Ascending aorta (tissue), 2 donors: Measurements from ENCODE around the gene LYL1. TPM values are rescaled to one million over a fixed set of nuclear protein-coding genes. Genes with fewer than 3 reads are reported as not detected.

Source experiments
- DNase-seq, 2 donors: peaks; one replicate each; pipeline ENCODE4 v3.0.0-alpha.2; 2019; ENCODE audit warnings: low spot score in 2 of 2
- H3K27ac ChIP-seq, 2 donors: fragments of 200-600 bp; sonication (generic); one replicate each; pipeline ENCODE4 v1.5.1; 2016 to 2017; ENCODE audit warnings: mild to moderate bottlenecking in 1 of 2
- H3K27me3 ChIP-seq: fragments of 200-600 bp; sonication (generic); one replicate; pipeline ENCODE4 v1.5.1; 2017
- H3K36me3 ChIP-seq, 2 donors: fragments of 200-600 bp; sonication (generic); one replicate each; pipeline ENCODE4 v1.5.1; 2016
- H3K4me1 ChIP-seq, 2 donors: fragments of 200-600 bp; sonication (generic); one replicate each; pipeline ENCODE4 v1.5.1; 2016 to 2017; ENCODE audit warnings: mild to moderate bottlenecking in 1 of 2
- H3K4me3 ChIP-seq, 2 donors: fragments of 200-600 bp; sonication (generic); one replicate each; pipeline ENCODE4 v1.5.1; 2016 to 2017; ENCODE audit warnings: mild to moderate bottlenecking in 1 of 2
- H3K9me3 ChIP-seq, 2 donors: fragments of 200-600 bp; sonication (generic); one replicate each; pipeline ENCODE4 v1.5.1; 2016
- intact Hi-C: fragments of 100-400 bp; cut with DNase I; formaldehyde crosslinking; loops from one replicate; pipeline ENCODE4 v1.15.1; 2023
- total RNA-seq: library from RNA; depleted of rRNA; stranded (reverse); fragments of >200 nt; gene quantifications from one replicate; pipeline ENCODE4 v1.1.0, GENCODE V29; 2016
- TF ChIP-seq, protein P1 (sequence below), 3 experiments: fragments of 200-600 bp in 2 of 3; fragments of 450-650 bp in 1 of 3; sonication (generic) in 2 of 3; IDR thresholded peaks; one replicate each; pipeline ENCODE4 v1.5.1; 2016 to 2019; ENCODE audit warnings: antibody characterized with exemption in 3 of 3, mild to moderate bottlenecking in 1 of 3, moderate library complexity in 1 of 3

Gene LYL1
- total RNA-seq, 1 donor from 2014 or later: 46.7 TPM

DNA sequence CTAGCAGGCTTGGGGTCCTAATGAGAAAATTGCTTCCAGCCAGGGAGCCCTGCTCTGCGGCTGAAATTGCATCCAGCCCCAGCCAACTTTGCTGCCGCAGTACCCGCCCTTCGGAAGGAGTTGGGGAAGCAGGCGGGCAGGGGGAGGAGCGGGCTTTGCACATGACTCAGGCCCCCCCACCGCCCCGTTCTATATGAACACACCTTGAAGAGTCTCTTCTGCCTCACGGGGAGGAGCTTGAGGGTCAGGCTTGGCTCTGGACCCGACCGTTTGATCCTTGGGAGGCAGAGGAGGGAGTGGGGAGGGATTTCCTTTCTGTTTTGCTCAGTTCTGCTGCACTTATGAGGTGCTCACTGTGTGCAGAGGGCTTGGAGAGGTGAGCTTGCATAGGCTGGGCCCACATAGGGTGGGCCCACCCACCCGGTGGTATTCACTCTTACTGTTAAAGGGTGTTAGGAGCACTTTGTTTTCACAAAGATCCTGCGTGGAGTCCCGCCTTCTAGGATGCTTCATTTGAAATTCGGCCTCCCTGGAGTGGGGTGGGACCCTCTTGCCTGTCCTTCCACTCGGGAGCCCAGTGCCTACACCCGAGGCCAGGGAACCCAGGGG lies 46.5 kb downstream of the LYL1 start:
- H3K9me3 ChIP-seq: no peaks in the 10 kb centered on the region
- intact Hi-C loops: no loop called here
- H3K27ac ChIP-seq: peak overlapping the region; percentile 99
- H3K4me3 ChIP-seq: peak overlapping the region in 1 of 2 donors; percentile 53
- no peaks in the 10 kb centered on the region for H3K36me3 ChIP-seq
- no peaks in the 10 kb centered on the region for H3K27me3 ChIP-seq
- TF ChIP-seq, protein P1, sequence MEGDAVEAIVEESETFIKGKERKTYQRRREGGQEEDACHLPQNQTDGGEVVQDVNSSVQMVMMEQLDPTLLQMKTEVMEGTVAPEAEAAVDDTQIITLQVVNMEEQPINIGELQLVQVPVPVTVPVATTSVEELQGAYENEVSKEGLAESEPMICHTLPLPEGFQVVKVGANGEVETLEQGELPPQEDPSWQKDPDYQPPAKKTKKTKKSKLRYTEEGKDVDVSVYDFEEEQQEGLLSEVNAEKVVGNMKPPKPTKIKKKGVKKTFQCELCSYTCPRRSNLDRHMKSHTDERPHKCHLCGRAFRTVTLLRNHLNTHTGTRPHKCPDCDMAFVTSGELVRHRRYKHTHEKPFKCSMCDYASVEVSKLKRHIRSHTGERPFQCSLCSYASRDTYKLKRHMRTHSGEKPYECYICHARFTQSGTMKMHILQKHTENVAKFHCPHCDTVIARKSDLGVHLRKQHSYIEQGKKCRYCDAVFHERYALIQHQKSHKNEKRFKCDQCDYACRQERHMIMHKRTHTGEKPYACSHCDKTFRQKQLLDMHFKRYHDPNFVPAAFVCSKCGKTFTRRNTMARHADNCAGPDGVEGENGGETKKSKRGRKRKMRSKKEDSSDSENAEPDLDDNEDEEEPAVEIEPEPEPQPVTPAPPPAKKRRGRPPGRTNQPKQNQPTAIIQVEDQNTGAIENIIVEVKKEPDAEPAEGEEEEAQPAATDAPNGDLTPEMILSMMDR (IDR thresholded peaks at IDR 0.05): no peak
- peaks cover 80 to 100% of the 10 kb centered on the region in 2 donors for H3K4me1 ChIP-seq
- DNase-seq: peak in 1 of 2 donors; percentile 87

DNA sequence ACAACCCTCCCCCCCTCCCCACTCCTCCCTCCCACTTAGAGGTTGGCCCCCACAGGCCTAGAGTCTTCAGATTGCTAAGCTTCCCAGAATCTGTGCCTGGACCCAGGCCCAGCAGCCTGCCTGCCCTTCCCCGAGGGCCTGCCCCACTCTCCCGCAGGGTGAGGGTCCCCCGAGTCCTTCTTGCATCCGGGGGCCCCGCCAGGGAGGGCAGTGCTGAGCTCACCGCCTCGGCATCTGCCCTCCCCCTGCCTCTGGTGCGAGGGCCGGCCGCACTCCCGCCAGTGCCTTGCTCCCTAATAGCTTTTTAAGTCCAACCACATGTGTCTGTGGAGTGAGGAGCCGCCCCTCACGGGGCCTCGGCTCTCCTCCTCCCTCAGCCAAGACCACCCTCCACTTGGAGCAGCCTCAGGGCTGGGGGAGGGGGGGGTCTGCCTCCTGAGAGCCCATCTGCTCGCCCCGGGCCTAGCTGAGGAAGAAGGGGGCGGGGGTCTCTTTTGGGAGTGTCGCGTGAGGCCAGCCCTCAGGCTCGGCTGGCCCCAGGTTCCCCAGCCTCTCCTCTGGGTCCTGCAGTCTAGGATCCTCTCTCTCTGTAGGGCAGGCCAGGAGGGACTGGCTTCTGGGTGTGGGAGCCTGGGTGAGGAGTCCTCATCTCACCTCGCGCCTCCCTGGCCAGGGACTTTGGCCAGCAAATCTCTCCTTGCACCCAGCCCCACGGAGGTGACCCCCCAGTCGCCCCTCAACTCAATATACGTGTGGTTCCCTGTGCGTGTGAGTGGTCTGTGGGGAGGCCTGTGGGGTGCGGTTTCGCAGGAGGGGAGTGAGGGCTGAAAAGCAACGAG lies 47.2 kb downstream of the LYL1 start:
- peaks cover 83 to 100% of the 10 kb centered on the region in 2 donors for H3K4me1 ChIP-seq
- DNase-seq: peak; percentile 50 to 94
- no peaks in the 10 kb centered on the region for H3K36me3 ChIP-seq
- H3K27ac ChIP-seq: peak overlapping the region; percentile 99
- TF ChIP-seq, protein P1 (IDR thresholded peaks at IDR 0.05): peak in 1 of 3 experiments; percentile 17
- H3K27me3 ChIP-seq: no peaks in the 10 kb centered on the region
- intact Hi-C loops: no loop called here
- no peaks in the 10 kb centered on the region for H3K9me3 ChIP-seq
- peak overlapping the region in 1 of 2 donors; percentile 53 for H3K4me3 ChIP-seq

GRCh38 chr19:13054626-13055212 lies 47.9 kb downstream of the LYL1 start:
- DNase-seq: no peak
- intact Hi-C loops: no loop called here
- Histone ChIP-seq H3K36me3 (no peaks in the 10 kb centered on the region), H3K4me3 (peak overlapping the region in 1 of 2 donors; percentile 53), H3K27me3 (no peaks in the 10 kb centered on the region), H3K4me1 (peaks cover 78 to 100% of the 10 kb centered on the region in 2 donors), H3K27ac (peak overlapping the region; percentile 99), H3K9me3 (no peaks in the 10 kb centered on the region)
- TF ChIP-seq, protein P1 (IDR thresholded peaks at IDR 0.05): no peak

DNA sequence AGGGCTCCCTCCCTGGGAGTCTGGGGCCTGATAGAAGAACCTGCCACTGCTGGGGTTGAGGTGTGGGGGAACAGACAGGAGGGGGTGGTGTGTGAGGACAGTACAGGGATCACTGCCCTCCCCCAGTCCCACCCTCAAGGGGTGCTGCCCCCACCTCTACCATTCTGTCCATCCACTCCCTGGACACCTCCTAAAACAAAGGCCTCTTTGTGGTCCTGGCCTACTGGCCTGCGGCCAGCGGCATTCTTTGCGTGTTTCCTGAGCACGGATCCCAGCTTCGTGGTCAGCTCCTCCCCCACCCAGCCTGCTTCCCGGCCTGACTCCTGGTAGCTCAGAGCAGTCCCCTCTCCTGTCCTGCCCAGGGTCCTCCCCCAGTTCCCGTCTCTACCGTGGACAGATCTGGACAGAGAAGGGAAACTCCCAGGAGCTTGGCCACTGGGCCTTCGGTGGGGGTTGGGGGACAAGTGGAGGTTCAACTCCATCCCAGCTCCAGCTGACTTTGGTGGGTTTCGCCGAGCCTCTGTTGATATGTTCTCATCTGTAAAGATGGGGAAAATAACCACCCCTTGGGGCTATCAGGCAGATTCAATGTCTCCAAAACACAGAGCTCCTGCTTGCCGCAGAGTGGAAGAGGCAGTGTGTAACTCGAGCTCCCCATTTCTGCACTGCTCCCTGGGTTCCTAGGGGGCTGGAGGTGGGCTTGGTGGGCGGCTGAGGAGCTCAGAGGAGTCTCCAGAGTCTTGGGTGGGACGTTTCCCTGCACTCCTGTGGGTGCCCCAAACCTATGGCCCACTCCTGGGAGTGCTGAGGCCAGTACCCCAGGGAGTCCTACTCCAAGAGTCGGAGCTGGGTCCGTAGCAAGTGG lies 48.7 kb downstream of the LYL1 start:
- DNase-seq: peak in 1 of 2 donors; percentile 93
- intact Hi-C loops: loop anchor here (1.0 kb wide), 2 partner anchors 10 to 17 kb away; no protein-coding TSS in a partner anchor
- TF ChIP-seq, protein P1 (IDR thresholded peaks at IDR 0.05): no peak
- Histone ChIP-seq H3K4me1 (peaks cover 73 to 97% of the 10 kb centered on the region in 2 donors), H3K9me3 (no peaks in the 10 kb centered on the region), H3K36me3 (no peaks in the 10 kb centered on the region), H3K27ac (peak overlapping the region; percentile 99), H3K4me3 (no peak overlapping the region), H3K27me3 (no peaks in the 10 kb centered on the region)

GRCh38 chr19:13053238-13053637 lies 49.4 kb downstream of the LYL1 start:
- H3K9me3 ChIP-seq: no peaks in the 10 kb centered on the region
- DNase-seq: no peak
- TF ChIP-seq, protein P1 (IDR thresholded peaks at IDR 0.05): no peak
- H3K4me3 ChIP-seq: no peak overlapping the region
- no peaks in the 10 kb centered on the region for H3K27me3 ChIP-seq
- peaks cover 67 to 92% of the 10 kb centered on the region in 2 donors for H3K4me1 ChIP-seq
- H3K36me3 ChIP-seq: no peaks in the 10 kb centered on the region
- intact Hi-C loops: loop anchor here (1.0 kb wide), 2 partner anchors 9 to 16 kb away; no protein-coding TSS in a partner anchor
- H3K27ac ChIP-seq: peak overlapping the region; percentile 99
